GM18505 (cell line): ENCODE measurements around the gene LRRC2.

ENCODE experiments used
- ATAC-seq: cut with Tn5 transposase; IDR thresholded peaks from one replicate; pipeline ENCODE4 v1.9.1; 2021; ENCODE audit not compliant: unreplicated experiment
- POLR2A ChIP-seq: IDR thresholded peaks from 4 replicates; pipeline ENCODE4 v1.6.1; 2011; ENCODE audit warnings: borderline replicate concordance; ENCODE audit not compliant: insufficient read depth, insufficient read length; ENCODE audit errors: extremely low read depth

LRRC2 gene, protein sequence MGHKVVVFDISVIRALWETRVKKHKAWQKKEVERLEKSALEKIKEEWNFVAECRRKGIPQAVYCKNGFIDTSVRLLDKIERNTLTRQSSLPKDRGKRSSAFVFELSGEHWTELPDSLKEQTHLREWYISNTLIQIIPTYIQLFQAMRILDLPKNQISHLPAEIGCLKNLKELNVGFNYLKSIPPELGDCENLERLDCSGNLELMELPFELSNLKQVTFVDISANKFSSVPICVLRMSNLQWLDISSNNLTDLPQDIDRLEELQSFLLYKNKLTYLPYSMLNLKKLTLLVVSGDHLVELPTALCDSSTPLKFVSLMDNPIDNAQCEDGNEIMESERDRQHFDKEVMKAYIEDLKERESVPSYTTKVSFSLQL

DNA sequence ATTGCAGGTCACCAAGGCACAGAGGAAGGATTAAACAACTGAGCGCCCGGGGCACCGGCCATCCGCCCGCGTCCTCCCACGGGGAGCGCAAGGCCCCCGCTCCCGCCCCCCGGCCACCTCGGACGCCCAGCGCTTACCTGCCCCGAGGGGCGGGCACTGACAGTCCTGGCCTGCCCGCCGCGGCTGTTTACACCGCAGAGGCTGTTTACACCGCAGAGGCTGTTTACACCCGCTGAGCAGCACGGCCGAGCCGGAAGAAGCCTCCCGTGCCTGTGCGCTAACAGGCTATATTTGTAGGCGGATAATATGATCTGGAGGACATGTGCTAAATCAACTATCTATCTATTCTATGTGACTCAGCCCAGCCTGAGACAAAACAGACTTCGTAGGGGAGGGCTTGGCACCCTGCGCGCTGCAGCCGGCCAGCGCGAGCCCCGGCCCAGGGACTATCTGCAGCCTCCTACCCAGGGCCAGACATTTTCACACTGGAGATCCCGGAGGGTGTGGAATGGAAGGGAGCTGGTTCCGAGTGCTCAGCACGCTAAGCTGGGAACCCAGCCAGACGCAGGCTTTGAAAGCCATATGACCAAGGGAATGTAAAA is at the start of gene LRRC2:
LRRC2 (minus strand) TSS at position 263 of the 602 bp plus-strand sequence. CDS start 14,711 bp downstream, outside the sequence.
- ATAC-seq: no peak
- no peak for TF ChIP-seq POLR2A

- no peak for ATAC-seq
- TF ChIP-seq POLR2A: no peak
Observed at GRCh38 chr3:46615050-46615775, 49.1 kb upstream of the LRRC2 start.

- ATAC-seq: no peak
- no peak for TF ChIP-seq POLR2A
Observed at GRCh38 chr3:46614431-46614830, 48.3 kb upstream of the LRRC2 start.

- no peak for ATAC-seq
- no peak for TF ChIP-seq POLR2A
Observed at GRCh38 chr3:46613313-46614005, 47.4 kb upstream of the LRRC2 start.

- TF ChIP-seq POLR2A: no peak
- no peak for ATAC-seq
Observed at GRCh38 chr3:46612324-46612723, 46.2 kb upstream of the LRRC2 start, which contains the start of gene FAM240A. TSS of gene FAM240A (plus strand) at chr3:46612525. CDS start at chr3:46612684, 159 bp downstream.

DNA sequence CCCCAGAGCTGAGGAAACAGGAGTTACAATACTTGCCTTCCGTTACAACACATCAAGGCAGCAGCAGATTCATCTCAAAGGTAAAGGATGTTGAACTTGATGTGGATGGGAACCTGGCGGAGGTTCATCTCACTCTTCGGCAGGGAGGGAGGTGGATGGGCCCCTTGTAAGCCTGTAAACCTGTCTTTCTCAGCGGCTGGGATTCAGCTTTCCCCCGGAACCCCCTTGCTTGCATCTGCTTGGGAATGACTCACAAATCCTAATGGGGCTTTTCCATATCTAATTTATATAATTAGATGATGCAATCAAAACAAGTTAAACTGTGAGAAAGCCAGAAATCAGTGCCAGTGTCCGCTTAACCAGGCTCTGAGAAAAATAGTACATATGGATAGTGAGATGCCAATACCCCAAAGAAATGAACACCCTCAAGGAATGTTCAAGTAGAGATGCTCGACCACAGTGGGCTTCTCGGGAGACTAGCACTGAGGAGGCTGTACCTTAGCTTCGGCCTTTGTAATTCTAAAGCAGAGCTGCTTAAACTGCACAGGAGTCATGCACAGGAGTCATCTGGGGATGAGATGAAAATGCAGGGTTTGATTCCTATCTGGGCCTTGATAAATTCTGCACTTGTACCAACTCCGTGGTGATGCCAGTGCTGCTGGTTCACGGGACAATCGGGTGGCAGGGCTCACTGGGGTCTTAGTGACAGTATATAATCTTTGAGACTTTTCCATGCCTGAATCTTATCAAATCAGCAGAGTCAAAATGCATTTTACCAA is 44.0 kb upstream of the LRRC2 start:
- ATAC-seq: no peak
- no peak for TF ChIP-seq POLR2A

- no peak for ATAC-seq
- TF ChIP-seq POLR2A: no peak
Observed at GRCh38 chr3:46609212-46609721, 43.2 kb upstream of the LRRC2 start.

DNA sequence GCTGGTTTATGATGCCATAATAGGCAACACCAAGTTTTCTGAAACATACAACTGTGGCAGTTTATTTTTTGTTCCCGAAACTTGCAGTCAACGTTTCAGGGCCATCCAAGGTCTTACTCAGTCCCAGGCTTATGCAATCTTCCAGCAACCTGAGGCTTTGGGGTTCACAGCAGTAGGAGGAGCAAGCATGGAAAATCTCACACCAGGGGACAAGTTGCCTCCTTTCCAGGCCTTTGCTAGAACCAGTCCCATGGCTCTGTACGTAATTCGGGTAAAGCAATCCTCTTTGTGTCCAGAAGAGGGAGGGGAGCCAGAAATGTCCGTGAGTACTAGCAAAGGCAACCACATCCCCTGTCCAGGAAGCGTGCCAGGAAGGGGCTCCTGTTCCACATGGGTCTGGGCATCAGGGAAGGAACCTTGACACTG is 41.5 kb upstream of the LRRC2 start:
- no peak for ATAC-seq
- TF ChIP-seq POLR2A: no peak

GRCh38 chr3:46604127-46604526 is 38.0 kb upstream of the LRRC2 start:
- ATAC-seq: no peak
- no peak for TF ChIP-seq POLR2A

DNA sequence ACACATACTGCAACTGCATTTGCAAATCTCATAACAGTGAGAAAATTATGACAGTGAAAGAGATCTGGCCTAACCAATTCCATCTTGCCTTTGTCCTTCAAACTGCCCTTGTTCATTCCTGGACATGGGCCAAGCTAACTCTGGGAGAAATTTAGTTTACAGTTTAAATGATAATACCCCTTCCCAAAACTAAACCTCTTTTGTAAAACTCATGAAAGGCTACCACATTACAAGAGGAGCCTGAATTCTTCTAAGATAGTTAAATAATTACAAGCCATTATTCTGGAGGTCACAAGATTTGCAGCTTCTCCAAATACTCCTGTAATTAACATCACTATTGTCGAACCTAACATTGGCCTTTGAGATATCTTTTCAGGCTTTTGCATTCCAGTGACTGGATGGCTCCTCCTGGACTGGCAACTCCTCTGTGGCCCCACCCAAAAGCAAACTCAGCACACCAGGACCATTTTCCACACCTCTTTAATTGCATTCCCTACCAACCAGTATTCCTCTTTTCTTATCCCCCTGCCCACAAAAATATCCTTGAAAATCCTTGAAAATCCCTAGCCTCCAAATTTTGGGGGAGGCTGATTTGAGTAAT is 37.4 kb upstream of the LRRC2 start:
- ATAC-seq: no peak
- no peak for TF ChIP-seq POLR2A

GRCh38 chr3:46599590-46599989 is 33.5 kb upstream of the LRRC2 start:
- ATAC-seq: no peak
- TF ChIP-seq POLR2A: no peak

DNA sequence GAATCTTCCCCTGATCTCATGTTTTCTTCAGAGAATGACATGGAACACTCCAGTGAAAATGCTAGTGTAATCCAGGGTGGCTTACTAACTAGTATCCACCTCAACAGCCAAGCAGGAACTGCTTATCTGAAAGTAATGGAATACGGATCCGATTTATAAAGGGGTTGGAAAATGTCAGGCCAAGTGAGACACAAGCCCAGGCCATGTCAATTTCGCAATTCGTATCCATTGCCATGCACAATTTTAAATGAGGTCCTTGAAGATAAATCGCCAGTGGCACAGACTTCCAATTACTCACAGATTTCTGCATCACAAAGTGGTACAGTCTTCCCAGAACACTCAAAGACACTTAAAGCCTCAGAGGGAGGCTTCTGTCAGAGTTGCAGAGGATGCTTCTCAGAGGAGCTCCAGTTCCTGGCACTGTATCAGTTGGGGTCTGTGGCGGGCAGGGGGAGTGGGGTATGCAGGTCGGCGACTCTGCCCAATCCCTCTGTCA is 29.8 kb upstream of the LRRC2 start:
- ATAC-seq: no peak
- no peak for TF ChIP-seq POLR2A
